Stimulated activated CD8-positive, alpha-beta memory T cell treated with anti-CD3 and anti-CD28 coated beads, Interleukin-4, amount 100 ng/mL, for 1 hour (primary cell): ENCODE data around the gene PRKG1.
"Not testable (repeated sequence)": the region's sequence is repeated elsewhere in the genome, so short reads cannot be mapped to it uniquely, and the experiment has no call there.

ENCODE experiments used
- DNase-seq, 2 donors: peaks; one replicate each; pipeline ENCODE4 v3.0.0-alpha.2; 2020; ENCODE audit warnings: low read depth in 2 of 2, low spot score in 1 of 2

PRKG1 gene

GRCh38 chr10:52030051-52030790 lies 955.9 kb downstream of the PRKG1 start:
- no peak for DNase-seq

- DNase-seq, result no peak
These were observed 956.7 kb downstream of the PRKG1 start for GRCh38 chr10:52030975-52031374.

- DNase-seq, result no peak
These were observed 957.5 kb downstream of the PRKG1 start for GRCh38 chr10:52031771-52032170.

- no peak for DNase-seq
These were observed 958.7 kb downstream of the PRKG1 start for GRCh38 chr10:52032681-52033629.

GRCh38 chr10:52039002-52039793 lies 964.9 kb downstream of the PRKG1 start:
- not testable (repeated sequence) for DNase-seq

GRCh38 chr10:52040486-52040885 lies 966.2 kb downstream of the PRKG1 start:
- DNase-seq, result no peak

GRCh38 chr10:52043811-52044210 lies 969.5 kb downstream of the PRKG1 start:
- no peak for DNase-seq

GRCh38 chr10:52048051-52048450 lies 973.8 kb downstream of the PRKG1 start:
- no peak for DNase-seq

- no peak for DNase-seq
These were observed 976.3 kb downstream of the PRKG1 start for GRCh38 chr10:52050429-52051047.

- no peak for DNase-seq
These were observed 979.2 kb downstream of the PRKG1 start for GRCh38 chr10:52053497-52053896.

- DNase-seq, result no peak
These were observed 982.0 kb downstream of the PRKG1 start for GRCh38 chr10:52056291-52056690.

GRCh38 chr10:52059089-52059488 lies 984.8 kb downstream of the PRKG1 start:
- DNase-seq, result no peak

- no peak for DNase-seq
These were observed 988.9 kb downstream of the PRKG1 start for GRCh38 chr10:52063159-52063558.

- no peak for DNase-seq
These were observed 990.0 kb downstream of the PRKG1 start for GRCh38 chr10:52064084-52064845.

- no peak for DNase-seq
These were observed 992.1 kb downstream of the PRKG1 start for GRCh38 chr10:52066383-52066782.

GRCh38 chr10:52068485-52068884 lies 994.2 kb downstream of the PRKG1 start:
- no peak for DNase-seq

- DNase-seq, result no peak
These were observed 997.5 kb downstream of the PRKG1 start for GRCh38 chr10:52071814-52072213.

- DNase-seq, result no peak
These were observed 1000.3 kb downstream of the PRKG1 start for GRCh38 chr10:52074505-52075026.

- DNase-seq, result no peak
These were observed 1003.5 kb downstream of the PRKG1 start for GRCh38 chr10:52077814-52078213.

- no peak for DNase-seq
These were observed 1004.2 kb downstream of the PRKG1 start for GRCh38 chr10:52078397-52078937.
